HFF-Myc (cell line): ENCODE results near the gene CDCA4.

Source experiments
- DNase-seq: peaks from one replicate; pipeline ENCODE4 v3.0.0-alpha.2; 2011; ENCODE audit warnings: low read depth; ENCODE audit errors: extremely low read depth
- H3K4me3 ChIP-seq: replicated peaks from 2 replicates; pipeline ENCODE4 v1.5.1; 2011; ENCODE audit warnings: low read depth, mild to moderate bottlenecking, control low read depth, low read length
- TF ChIP-seq, protein P1 (sequence below): IDR thresholded peaks from 2 replicates; pipeline ENCODE4 v1.5.1; 2012; ENCODE audit warnings: mild to moderate bottlenecking, low read depth, low read length, control low read depth; ENCODE audit errors: missing control alignments

The CDCA4 gene

DNA sequence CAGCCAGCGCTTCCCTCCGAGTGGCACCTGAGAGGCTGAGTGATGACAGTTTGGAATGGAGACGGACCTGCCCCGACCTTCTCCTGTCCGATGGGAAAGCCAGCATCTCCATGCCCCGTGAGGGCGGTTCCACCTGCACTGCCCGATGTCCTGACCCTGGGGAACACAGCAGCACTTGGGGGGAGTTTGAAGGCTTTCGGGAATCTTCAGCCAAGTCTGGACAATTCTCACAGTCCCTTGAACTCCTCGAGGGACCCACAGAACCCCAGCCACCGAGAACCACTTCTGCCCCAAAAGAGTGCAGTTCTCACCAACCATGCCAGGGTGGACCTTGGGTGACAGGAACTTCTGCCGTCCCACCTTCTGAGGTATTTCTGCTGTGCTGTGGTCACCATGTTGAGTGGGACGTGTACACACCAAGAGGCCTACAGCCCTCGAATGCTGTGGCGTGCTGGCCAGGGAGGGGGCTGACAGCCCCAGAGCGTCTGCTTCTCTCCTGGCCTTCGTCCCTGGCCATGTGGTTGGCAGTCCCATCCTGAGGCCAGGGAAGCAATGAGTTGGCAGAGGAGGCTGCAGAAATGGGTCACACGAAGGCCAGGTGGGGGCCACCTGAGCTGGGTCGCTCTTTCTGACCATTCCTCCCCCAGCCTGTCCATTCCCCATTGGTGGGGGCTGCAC, 34.3 kb downstream of the CDCA4 start:
- no peak for DNase-seq
- TF ChIP-seq, protein P1, sequence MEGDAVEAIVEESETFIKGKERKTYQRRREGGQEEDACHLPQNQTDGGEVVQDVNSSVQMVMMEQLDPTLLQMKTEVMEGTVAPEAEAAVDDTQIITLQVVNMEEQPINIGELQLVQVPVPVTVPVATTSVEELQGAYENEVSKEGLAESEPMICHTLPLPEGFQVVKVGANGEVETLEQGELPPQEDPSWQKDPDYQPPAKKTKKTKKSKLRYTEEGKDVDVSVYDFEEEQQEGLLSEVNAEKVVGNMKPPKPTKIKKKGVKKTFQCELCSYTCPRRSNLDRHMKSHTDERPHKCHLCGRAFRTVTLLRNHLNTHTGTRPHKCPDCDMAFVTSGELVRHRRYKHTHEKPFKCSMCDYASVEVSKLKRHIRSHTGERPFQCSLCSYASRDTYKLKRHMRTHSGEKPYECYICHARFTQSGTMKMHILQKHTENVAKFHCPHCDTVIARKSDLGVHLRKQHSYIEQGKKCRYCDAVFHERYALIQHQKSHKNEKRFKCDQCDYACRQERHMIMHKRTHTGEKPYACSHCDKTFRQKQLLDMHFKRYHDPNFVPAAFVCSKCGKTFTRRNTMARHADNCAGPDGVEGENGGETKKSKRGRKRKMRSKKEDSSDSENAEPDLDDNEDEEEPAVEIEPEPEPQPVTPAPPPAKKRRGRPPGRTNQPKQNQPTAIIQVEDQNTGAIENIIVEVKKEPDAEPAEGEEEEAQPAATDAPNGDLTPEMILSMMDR, result no peak
- H3K4me3 ChIP-seq, result peak overlapping the region; percentile 84

DNA sequence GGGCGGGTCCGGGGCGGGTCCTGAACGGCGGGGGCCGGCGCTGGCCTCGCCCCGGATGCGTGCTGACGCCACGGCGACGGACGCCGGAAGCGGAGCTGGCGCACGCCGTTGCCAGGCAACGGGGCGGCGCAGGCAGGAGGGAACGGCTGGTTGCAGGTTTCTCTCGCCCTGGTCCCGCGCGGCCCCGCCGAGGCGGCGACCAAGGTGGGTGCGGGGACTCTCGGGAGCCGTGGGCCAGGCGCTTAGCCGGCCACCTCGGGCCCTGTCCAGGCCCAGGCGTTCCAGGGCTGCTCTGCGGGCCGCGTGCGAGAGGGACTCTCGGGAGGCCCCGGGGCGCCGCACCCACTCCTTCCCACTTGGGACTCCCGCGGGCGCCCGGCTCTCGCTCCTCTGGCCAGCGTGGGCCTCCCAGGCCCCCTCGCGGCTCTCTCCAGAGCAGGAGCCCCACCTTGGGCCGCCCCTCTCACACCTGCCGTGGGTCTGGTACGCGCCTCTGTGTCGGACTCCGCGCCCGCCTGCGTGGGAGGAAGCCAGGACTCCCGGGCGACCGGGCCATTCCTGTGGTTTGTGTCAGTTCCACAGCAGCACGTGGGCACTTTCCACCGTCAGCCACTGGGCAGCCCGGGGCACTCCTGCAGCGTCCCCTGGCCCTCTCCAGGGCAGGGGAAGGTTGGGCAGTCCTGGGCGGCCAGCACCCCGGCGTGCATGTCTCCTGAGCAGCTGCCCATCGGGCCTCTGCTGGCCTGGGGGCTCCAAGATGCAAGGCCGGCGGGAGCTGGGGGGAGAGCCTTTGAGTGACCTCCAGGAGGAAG, 35.0 kb downstream of the CDCA4 start, which contains the start of gene CLBA1:
Gene CLBA1, plus strand, starts transcription at position 114 of the 812 bp plus-strand sequence. Its CDS starts 644 bp downstream, at position 758.
- DNase-seq, result peak; percentile 59
- TF ChIP-seq, protein P1, result no peak
- H3K4me3 ChIP-seq, result peak within 1 kb of the TSS; percentile 84

DNA sequence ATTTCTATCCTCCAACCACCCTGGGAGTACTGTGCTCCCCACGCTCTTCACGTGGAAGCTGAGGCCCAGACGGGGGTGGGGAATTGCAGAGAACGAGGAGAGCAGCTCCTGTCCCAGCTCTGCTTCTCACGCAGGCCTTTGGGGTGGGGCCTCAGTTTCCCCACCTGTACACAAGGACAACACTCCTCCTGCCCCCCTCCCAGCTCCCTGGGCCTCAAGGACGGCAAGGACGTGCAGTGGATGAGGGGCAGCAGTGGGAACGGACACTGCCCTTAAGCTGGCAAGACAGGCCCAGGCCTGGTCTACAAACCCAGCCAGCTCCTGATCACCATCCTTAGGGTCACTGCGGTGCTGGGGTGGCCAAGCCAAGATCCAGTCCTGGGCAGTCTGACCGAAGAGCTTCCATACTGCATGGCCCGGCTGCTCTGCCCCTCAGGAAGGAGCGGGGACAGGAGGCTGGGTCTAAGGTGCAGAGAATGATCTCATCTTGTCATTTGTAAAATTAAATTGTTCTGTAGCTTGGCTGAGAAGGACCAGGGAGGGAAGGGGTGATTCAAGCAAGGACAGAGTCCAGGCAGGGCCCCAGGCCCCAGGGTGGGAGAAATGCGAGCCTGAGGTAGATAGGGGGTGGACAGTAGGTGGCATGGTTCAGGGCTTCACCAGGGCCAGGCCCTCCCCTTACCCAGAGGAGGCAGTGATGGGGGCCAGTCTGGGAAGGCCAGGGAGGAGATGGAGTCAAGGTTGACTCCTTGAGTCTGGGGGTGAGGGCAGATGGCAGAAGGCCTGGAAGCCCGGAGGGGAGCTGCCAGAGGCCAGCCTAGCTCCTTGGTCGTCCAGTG, 36.6 kb downstream of the CDCA4 start:
- TF ChIP-seq, protein P1, result no peak
- H3K4me3 ChIP-seq, result no peak overlapping the region
- no peak for DNase-seq

DNA sequence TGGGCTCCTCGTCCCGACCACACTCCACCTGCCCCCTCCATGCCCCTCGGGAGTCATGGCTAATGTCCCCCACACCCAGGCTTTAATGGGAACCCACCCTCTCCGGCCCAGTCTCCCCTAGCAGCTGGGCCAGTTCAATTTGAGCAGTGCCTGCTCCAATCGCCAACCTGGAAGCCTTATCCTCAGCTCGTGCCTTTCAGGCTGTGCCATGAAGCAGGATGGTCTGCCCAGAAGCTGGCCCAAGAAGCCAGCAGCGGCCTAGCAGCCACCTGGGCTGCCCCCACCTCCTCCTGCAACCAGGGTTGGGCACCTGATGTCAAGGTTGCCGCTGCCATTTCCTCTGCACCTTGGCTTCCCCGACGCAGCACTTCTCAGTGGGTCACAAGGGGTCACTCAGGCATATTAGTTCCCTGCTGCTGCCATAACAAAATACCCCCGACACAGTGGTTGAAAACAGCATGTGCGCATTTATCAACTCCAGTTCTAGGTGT, 37.6 kb downstream of the CDCA4 start:
- no peak overlapping the region for H3K4me3 ChIP-seq
- TF ChIP-seq, protein P1, result no peak

DNA sequence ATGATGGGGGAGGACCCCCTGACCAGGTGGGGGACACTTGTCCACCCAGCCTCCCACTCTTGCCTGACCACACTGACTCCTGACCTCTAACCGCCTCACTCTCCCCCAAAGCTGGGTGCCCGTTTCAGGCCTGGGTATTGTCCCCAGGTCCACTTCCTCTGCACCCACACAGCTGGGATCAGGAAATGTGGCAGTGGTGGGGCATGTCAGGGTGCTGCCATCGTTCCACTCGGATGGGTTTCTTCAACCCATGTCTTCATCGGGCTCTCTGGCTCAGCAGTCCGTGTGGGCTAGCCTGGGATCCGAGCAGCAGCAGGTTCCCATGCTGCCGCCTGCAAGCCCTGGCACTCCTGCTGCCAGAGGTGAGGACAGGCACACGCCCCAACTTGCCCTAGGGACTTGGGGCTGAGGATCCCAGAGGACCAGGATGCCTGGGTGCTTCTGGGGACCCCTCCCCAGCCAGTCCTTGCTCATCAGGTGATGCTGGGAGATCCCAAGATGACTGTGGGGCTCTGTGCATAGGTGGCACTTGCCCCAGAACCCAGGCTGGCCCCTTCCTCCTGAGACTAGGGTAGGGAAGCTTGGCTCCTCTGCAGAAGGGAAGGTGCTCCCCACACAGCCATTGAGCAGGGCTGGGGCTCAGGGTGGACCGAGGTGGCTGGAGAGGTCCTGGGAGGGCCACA, 38.2 kb downstream of the CDCA4 start:
- TF ChIP-seq, protein P1, result no peak
- no peak for DNase-seq
- H3K4me3 ChIP-seq, result no peak overlapping the region

More for the DNA sequence above, 37.6 kb downstream of the CDCA4 start:
- DNase-seq, result no peak
